GM12892 (cell line): ENCODE results near the gene SEMA3A.

ENCODE experiments used
- DNase-seq: peaks from one replicate; pipeline ENCODE4 v3.0.0; 2011; ENCODE audit not compliant: insufficient read length
- FAIRE-seq: peaks from 2 replicates; lab custom pipeline; 2011; peaks lifted over from hg19 to GRCh38; lab: Jason Lieb, UNC
- POLR2A ChIP-seq: IDR thresholded peaks from 2 replicates; pipeline ENCODE4 v1.6.1; 2011; ENCODE audit warnings: low read depth, low read length, control low read depth
- POLR2AphosphoS5 ChIP-seq: IDR thresholded peaks from 2 replicates; pipeline ENCODE4 v1.6.1; 2011; ENCODE audit warnings: low read depth, low read length, control low read depth
- TAF1 ChIP-seq: IDR thresholded peaks from 2 replicates; pipeline ENCODE4 v1.6.1; 2011; ENCODE audit warnings: low read depth, mild to moderate bottlenecking, control low read depth, low read length, borderline replicate concordance

The SEMA3A gene

GRCh38 chr7:84043661-84044191 lies 150.9 kb downstream of the SEMA3A start:
- TF ChIP-seq TAF1 (no peak), POLR2A (no peak), POLR2AphosphoS5 (no peak)
- no peak for FAIRE-seq
- DNase-seq: no peak

- TF ChIP-seq TAF1 (no peak), POLR2A (no peak), POLR2AphosphoS5 (no peak)
- FAIRE-seq: no peak
These were observed 152.5 kb downstream of the SEMA3A start for GRCh38 chr7:84042110-84042539.

GRCh38 chr7:84041649-84042048 lies 152.9 kb downstream of the SEMA3A start:
- TF ChIP-seq TAF1 (no peak), POLR2AphosphoS5 (no peak), POLR2A (no peak)
- FAIRE-seq: no peak
- no peak for DNase-seq

More at GRCh38 chr7:84042110-84042539, 152.5 kb downstream of the SEMA3A start:
- DNase-seq: no peak

GRCh38 chr7:84040355-84040754 lies 154.2 kb downstream of the SEMA3A start:
- TF ChIP-seq POLR2AphosphoS5: no peak
- no peak for TF ChIP-seq POLR2A
- TF ChIP-seq TAF1: no peak
- FAIRE-seq (no peak), DNase-seq (no peak)

- FAIRE-seq: no peak
- no peak for TF ChIP-seq TAF1
- TF ChIP-seq POLR2A: no peak
- TF ChIP-seq POLR2AphosphoS5: no peak
- DNase-seq: no peak
These were observed 155.2 kb downstream of the SEMA3A start for GRCh38 chr7:84039432-84039831.

- TF ChIP-seq POLR2A (no peak), TAF1 (no peak), POLR2AphosphoS5 (no peak)
- FAIRE-seq: no peak
These were observed 166.9 kb downstream of the SEMA3A start for GRCh38 chr7:84027678-84028077.

GRCh38 chr7:84025332-84025927 lies 169.2 kb downstream of the SEMA3A start:
- DNase-seq (no peak), FAIRE-seq (no peak)
- TF ChIP-seq POLR2A: no peak
- no peak for TF ChIP-seq TAF1
- no peak for TF ChIP-seq POLR2AphosphoS5

More at GRCh38 chr7:84027678-84028077, 166.9 kb downstream of the SEMA3A start:
- no peak for DNase-seq

- FAIRE-seq: no peak
- DNase-seq: no peak
- TF ChIP-seq POLR2AphosphoS5 (no peak), TAF1 (no peak), POLR2A (no peak)
These were observed 171.8 kb downstream of the SEMA3A start for GRCh38 chr7:84022684-84023308.

- no peak for FAIRE-seq
- TF ChIP-seq POLR2A (no peak), POLR2AphosphoS5 (no peak), TAF1 (no peak)
- DNase-seq: no peak
These were observed 172.6 kb downstream of the SEMA3A start for GRCh38 chr7:84022009-84022408.

GRCh38 chr7:84021292-84021908 lies 173.2 kb downstream of the SEMA3A start:
- TF ChIP-seq POLR2A (no peak), POLR2AphosphoS5 (no peak)
- FAIRE-seq (no peak), DNase-seq (no peak)

- FAIRE-seq: no peak
- no peak for DNase-seq
- TF ChIP-seq TAF1: no peak
- no peak for TF ChIP-seq POLR2AphosphoS5
- TF ChIP-seq POLR2A: no peak
These were observed 176.9 kb downstream of the SEMA3A start for GRCh38 chr7:84017651-84018050.

- no peak for TF ChIP-seq POLR2A
- TF ChIP-seq POLR2AphosphoS5: no peak
- TF ChIP-seq TAF1: no peak
- DNase-seq: no peak
- no peak for FAIRE-seq
These were observed 180.9 kb downstream of the SEMA3A start for GRCh38 chr7:84013616-84014240.
